Measurements from ENCODE around the gene PML.
"Not testable (repeated sequence)": the region's sequence is repeated elsewhere in the genome, so short reads cannot be mapped to it uniquely, and the experiment has no call there.

The PML gene

GRCh38 chr15:74062671-74063070 lies 68.2 kb downstream of the PML start:
- no peak for TF ChIP-seq CTCF (IDR thresholded peaks at IDR 0.05; ENCODE audit: low read depth, low read length, missing control alignments)
- in situ Hi-C loops (cut with HindIII; ENCODE audit: low pct_ligation_motif_present, low sequenced_read_pairs), result no loop called here
- Histone ChIP-seq H3K27me3 (replicated peaks) (no peaks in the 10 kb centered on the region), H3K4me3 (ENCODE audit: low read depth, low read length) (no peak overlapping the region), H3K36me3 (replicated peaks) (no peaks in the 10 kb centered on the region), H3K27ac (no peak overlapping the region)
- DNase-seq, result no peak

GRCh38 chr15:74063425-74064146 lies 69.1 kb downstream of the PML start:
- DNase-seq; H3K27ac ChIP-seq; in situ Hi-C loops (cut with HindIII; ENCODE audit: low pct_ligation_motif_present, low sequenced_read_pairs); H3K36me3 ChIP-seq (replicated peaks); H3K27me3 ChIP-seq (replicated peaks); H3K4me3 ChIP-seq (ENCODE audit: low read depth, low read length): not testable (repeated sequence)

GRCh38 chr15:74064183-74064582 lies 69.7 kb downstream of the PML start:
- H3K27me3 ChIP-seq (replicated peaks); DNase-seq; H3K27ac ChIP-seq; H3K36me3 ChIP-seq (replicated peaks); H3K4me3 ChIP-seq (ENCODE audit: low read depth, low read length); in situ Hi-C loops (cut with HindIII; ENCODE audit: low pct_ligation_motif_present, low sequenced_read_pairs): not testable (repeated sequence)

GRCh38 chr15:74064822-74065221 lies 70.3 kb downstream of the PML start:
- H3K4me3 ChIP-seq (ENCODE audit: low read depth, low read length); DNase-seq; in situ Hi-C loops (cut with HindIII; ENCODE audit: low pct_ligation_motif_present, low sequenced_read_pairs); H3K36me3 ChIP-seq (replicated peaks); H3K27me3 ChIP-seq (replicated peaks); H3K27ac ChIP-seq: not testable (repeated sequence)

- DNase-seq; H3K36me3 ChIP-seq (replicated peaks); H3K4me3 ChIP-seq (ENCODE audit: low read depth, low read length); in situ Hi-C loops (cut with HindIII; ENCODE audit: low pct_ligation_motif_present, low sequenced_read_pairs); H3K27ac ChIP-seq; H3K27me3 ChIP-seq (replicated peaks): not testable (repeated sequence)
- peak; percentile 31 for TF ChIP-seq CTCF (IDR thresholded peaks at IDR 0.05; ENCODE audit: low read depth, low read length, missing control alignments)
Observed at GRCh38 chr15:74065684-74066411, 71.3 kb downstream of the PML start.

GRCh38 chr15:74071645-74072044 lies 77.1 kb downstream of the PML start:
- DNase-seq; H3K4me3 ChIP-seq (ENCODE audit: low read depth, low read length); in situ Hi-C loops (cut with HindIII; ENCODE audit: low pct_ligation_motif_present, low sequenced_read_pairs); H3K27me3 ChIP-seq (replicated peaks); H3K27ac ChIP-seq; H3K36me3 ChIP-seq (replicated peaks): not testable (repeated sequence)

- H3K4me3 ChIP-seq (ENCODE audit: low read depth, low read length); H3K36me3 ChIP-seq (replicated peaks); H3K27ac ChIP-seq; DNase-seq; in situ Hi-C loops (cut with HindIII; ENCODE audit: low pct_ligation_motif_present, low sequenced_read_pairs); H3K27me3 ChIP-seq (replicated peaks): not testable (repeated sequence)
Observed at GRCh38 chr15:74072132-74072531, 77.6 kb downstream of the PML start.

- H3K27ac ChIP-seq; H3K36me3 ChIP-seq (replicated peaks); DNase-seq; in situ Hi-C loops (cut with HindIII; ENCODE audit: low pct_ligation_motif_present, low sequenced_read_pairs); H3K27me3 ChIP-seq (replicated peaks); H3K4me3 ChIP-seq (ENCODE audit: low read depth, low read length): not testable (repeated sequence)
- TF ChIP-seq CTCF (IDR thresholded peaks at IDR 0.05; ENCODE audit: low read depth, low read length, missing control alignments), result peak; percentile 38
Observed at GRCh38 chr15:74072614-74073337, 78.3 kb downstream of the PML start.

GRCh38 chr15:74075781-74076180 lies 81.3 kb downstream of the PML start:
- H3K27me3 ChIP-seq (replicated peaks); in situ Hi-C loops (cut with HindIII; ENCODE audit: low pct_ligation_motif_present, low sequenced_read_pairs); DNase-seq; H3K27ac ChIP-seq; H3K4me3 ChIP-seq (ENCODE audit: low read depth, low read length); H3K36me3 ChIP-seq (replicated peaks): not testable (repeated sequence)

GRCh38 chr15:74082450-74082849 lies 87.9 kb downstream of the PML start, which contains the start of gene GOLGA6A:
Gene GOLGA6A (minus strand): TSS chr15:74082550. CDS start chr15:74082509, 41 bp downstream.
- DNase-seq; H3K27ac ChIP-seq; in situ Hi-C loops (cut with HindIII; ENCODE audit: low pct_ligation_motif_present, low sequenced_read_pairs); H3K27me3 ChIP-seq (replicated peaks); H3K4me3 ChIP-seq (ENCODE audit: low read depth, low read length); H3K36me3 ChIP-seq (replicated peaks): not testable (repeated sequence)

- H3K4me3 ChIP-seq (ENCODE audit: low read depth, low read length); H3K27ac ChIP-seq; H3K36me3 ChIP-seq (replicated peaks); H3K27me3 ChIP-seq (replicated peaks); DNase-seq; in situ Hi-C loops (cut with HindIII; ENCODE audit: low pct_ligation_motif_present, low sequenced_read_pairs): not testable (repeated sequence)
Observed at GRCh38 chr15:74094567-74094966, 100.1 kb downstream of the PML start.

All from brain microvascular endothelial cell (primary cell).